OCI-LY7 (cell line): ENCODE results near the gene GPR31.

Source experiments
- CTCF ChIP-seq: fragments of 200-600 bp; sonication (generic); conservative IDR thresholded peaks from 2 replicates; pipeline ENCODE4 v1.5.1; 2014; ENCODE audit warnings: mild to moderate bottlenecking, antibody characterized with exemption, low read length, moderate library complexity, mixed read lengths
- EZH2phosphoT487 ChIP-seq: fragments of 200-600 bp; sonication (generic); IDR thresholded peaks from 2 replicates; pipeline ENCODE4 v1.6.1; 2018; ENCODE audit warnings: low read depth, borderline replicate concordance, mild to moderate bottlenecking, mixed run types, antibody characterized with exemption, low read length, moderate library complexity, mixed read lengths

DNA sequence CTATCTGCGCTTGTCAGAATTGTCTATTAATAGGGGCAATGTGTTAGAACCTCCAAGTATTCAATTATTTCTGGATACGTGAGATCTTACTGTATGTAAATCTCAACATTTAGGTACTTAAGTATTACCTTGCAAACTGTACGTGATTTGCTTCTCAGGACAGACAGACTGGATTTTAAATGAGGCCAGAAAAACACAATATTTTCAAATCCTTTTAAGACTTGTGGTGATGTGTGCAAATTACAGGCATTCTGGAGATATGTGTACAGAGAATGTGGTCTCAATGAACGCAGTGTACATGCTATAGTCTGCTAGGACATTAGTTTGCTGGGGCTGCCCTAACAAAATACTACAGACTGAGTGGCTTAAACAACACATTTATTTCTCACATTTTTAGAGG, 18.0 kb downstream of the GPR31 start:
- TF ChIP-seq CTCF: peak; percentile 50
- no peak for TF ChIP-seq EZH2phosphoT487
